ENCODE measurements around the gene WFDC5. TPM values are rescaled to one million over a fixed set of nuclear protein-coding genes. Genes with fewer than 3 reads are reported as not detected.
A peak's percentile ranks its signal among the peaks of the same experiment; 100 is the strongest.
"Not testable (repeated sequence)": the region's sequence is repeated elsewhere in the genome, so short reads cannot be mapped to it uniquely, and the experiment has no call there.

Gene WFDC5
- total RNA-seq, 4 donors from 2014 or later, result not detected

- intact Hi-C loops (cut with DNase I; ENCODE audit: low total_unique reads) (no loop called here), in situ Hi-C loops (cut with MboI; ENCODE audit: low pct_ligation_motif_present in 1 of 4, low pct_unique_long_range_greater_than_20kb in 1 of 4, low sequenced_read_pairs in 3 of 4) (no loop called here)
- TF ChIP-seq POLR2A (IDR thresholded peaks at IDR 0.05) (no peak), CTCF (IDR thresholded peaks at IDR 0.05) (no peak), EP300 (IDR thresholded peaks at IDR 0.05; ENCODE audit: low read depth) (no peak), POLR2AphosphoS5 (IDR thresholded peaks at IDR 0.05) (no peak)
- no peaks in the 10 kb centered on the region for H3K9me3 ChIP-seq
- DNase-seq, result no peak
- H3K36me3 ChIP-seq, result no peaks in the 10 kb centered on the region
- H3K4me3 ChIP-seq, result no peak overlapping the region
- WGBS, 2 donors (ENCODE audit: low coverage in 1 of 2), result 88 to 100% methylated on average over 1 to 3 of the region's 3 CpGs
- H3K27ac ChIP-seq, result no peak overlapping the region
- H3K27me3 ChIP-seq, result peaks cover 30% of the 10 kb centered on the region
- H3K4me1 ChIP-seq, result no peaks in the 10 kb centered on the region
Observed at GRCh38 chr20:45149062-45149461, 34.1 kb upstream of the WFDC5 start.

GRCh38 chr20:45140836-45141235 is 25.9 kb upstream of the WFDC5 start:
- 30 to 67% methylated on average over 1 to 4 of the region's 4 CpGs for WGBS, 2 donors (ENCODE audit: low coverage in 1 of 2)
- Histone ChIP-seq H3K4me1 (peaks cover 0 to 9% (median 6%) of the 10 kb centered on the region in 4 donors), H3K4me3 (no peak overlapping the region), H3K27me3 (peaks cover 12% of the 10 kb centered on the region), H3K9me3 (no peaks in the 10 kb centered on the region), H3K36me3 (no peaks in the 10 kb centered on the region), H3K27ac (no peak overlapping the region)
- in situ Hi-C loops (cut with MboI; ENCODE audit: low pct_ligation_motif_present in 1 of 4, low pct_unique_long_range_greater_than_20kb in 1 of 4, low sequenced_read_pairs in 3 of 4), result no loop called here
- DNase-seq, result no peak
- no peak for TF ChIP-seq POLR2AphosphoS5 (IDR thresholded peaks at IDR 0.05)
- no peak for TF ChIP-seq EP300 (IDR thresholded peaks at IDR 0.05; ENCODE audit: low read depth)
- no peak for TF ChIP-seq POLR2A (IDR thresholded peaks at IDR 0.05)
- TF ChIP-seq CTCF (IDR thresholded peaks at IDR 0.05), result no peak
- intact Hi-C loops (cut with DNase I; ENCODE audit: low total_unique reads), result no loop called here

DNA sequence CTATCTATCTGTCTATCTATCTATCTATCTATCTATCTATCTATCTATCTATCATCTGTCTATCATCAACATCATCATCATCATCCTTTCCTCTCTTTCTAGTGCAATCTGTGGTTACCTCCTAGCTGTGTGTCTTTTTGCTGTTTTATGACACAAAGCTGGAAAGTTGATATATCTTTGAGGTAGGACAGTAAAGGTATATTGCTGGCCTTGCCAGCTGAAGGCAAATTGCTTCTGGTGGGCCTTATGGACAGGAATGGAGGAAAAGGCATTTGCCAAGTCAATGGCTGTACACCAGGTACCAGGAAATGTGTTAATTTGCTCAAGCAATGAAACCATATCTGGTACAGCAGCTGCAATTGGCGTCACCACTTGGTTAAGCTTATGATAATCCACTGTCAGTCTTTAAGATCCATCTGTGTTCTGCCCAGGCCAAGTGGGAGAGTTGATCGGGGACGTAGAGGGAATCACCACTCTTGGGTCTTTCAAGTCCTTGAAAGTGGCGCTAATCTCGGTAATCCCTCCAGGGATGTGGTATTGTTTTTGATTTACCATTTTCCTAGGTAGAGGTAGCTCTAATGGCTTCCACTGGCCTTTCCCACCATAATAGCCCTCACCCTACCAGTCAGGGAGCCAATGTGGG is 24.9 kb upstream of the WFDC5 start:
- DNase-seq; H3K9me3 ChIP-seq; in situ Hi-C loops (cut with MboI; ENCODE audit: low pct_ligation_motif_present in 1 of 4, low pct_unique_long_range_greater_than_20kb in 1 of 4, low sequenced_read_pairs in 3 of 4); H3K4me3 ChIP-seq; H3K4me1 ChIP-seq; H3K27me3 ChIP-seq; H3K36me3 ChIP-seq; H3K27ac ChIP-seq; intact Hi-C loops (cut with DNase I; ENCODE audit: low total_unique reads): not testable (repeated sequence)
- 95% methylated on average over 5 of the region's 5 CpGs; no CpG with 5 or more reads in 1 of the 2 donors for WGBS, 2 donors (ENCODE audit: low coverage in 1 of 2)

GRCh38 chr20:45138561-45139300 is 23.8 kb upstream of the WFDC5 start:
- Histone ChIP-seq H3K36me3 (no peaks in the 10 kb centered on the region), H3K27me3 (no peaks in the 10 kb centered on the region), H3K4me1 (peaks cover 0 to 9% (median 6%) of the 10 kb centered on the region in 4 donors), H3K27ac (peak overlapping the region; percentile 46 to 63 (median 56)), H3K4me3 (no peak overlapping the region), H3K9me3 (no peaks in the 10 kb centered on the region)
- WGBS, 2 donors (ENCODE audit: low coverage in 1 of 2), result 33 to 73% methylated on average over 3 to 20 of the region's 20 CpGs
- peak; percentile 88 for DNase-seq
- TF ChIP-seq EP300 (IDR thresholded peaks at IDR 0.05; ENCODE audit: low read depth) (no peak), CTCF (IDR thresholded peaks at IDR 0.05) (peak; percentile 54 to 97 (median 75))
- in situ Hi-C loops (cut with MboI; ENCODE audit: low pct_ligation_motif_present in 1 of 4, low pct_unique_long_range_greater_than_20kb in 1 of 4, low sequenced_read_pairs in 3 of 4), result no loop called here
- intact Hi-C loops (cut with DNase I; ENCODE audit: low total_unique reads), result no loop called here
